Gastrocnemius medialis (tissue), 4 donors: ENCODE results near the gene OR13J1. TPM values are rescaled to one million over a fixed set of nuclear protein-coding genes. Genes with fewer than 3 reads are reported as not detected.
"Not testable (repeated sequence)": the region's sequence is repeated elsewhere in the genome, so short reads cannot be mapped to it uniquely, and the experiment has no call there.

ENCODE experiments used
- ATAC-seq, 2 donors: fragments of 150-250 bp; one replicate each; pipeline ENCODE4 v1.9.1; 2016
- DNase-seq, 2 donors: peaks; one replicate each; pipeline ENCODE4 v3.0.0-alpha.2; 2019
- H3K27ac ChIP-seq, 4 donors: fragments of 200-600 bp; sonication (generic); 1 replicate in 1 of 4; 2 replicates in 3 of 4; pipeline ENCODE4 v1.5.1; 2016 to 2018; ENCODE audit warnings: mild to moderate bottlenecking in 2 of 4, moderate library complexity in 1 of 4
- H3K27me3 ChIP-seq, 3 donors: fragments of 200-600 bp; sonication (generic) in 2 of 3; 1 replicate in 1 of 3; 2 replicates in 2 of 3; pipeline versions ENCODE4 v1.5.1 to v1.6.0; 2016 to 2019; ENCODE audit warnings: mild to moderate bottlenecking in 1 of 3, moderate library complexity in 1 of 3
- H3K36me3 ChIP-seq, 2 donors: fragments of 200-600 bp; sonication (generic) in 1 of 2; one replicate each; pipeline ENCODE4 v1.5.1; 2017 to 2018
- H3K4me1 ChIP-seq, 2 donors: fragments of 200-600 bp; sonication (generic) in 1 of 2; one replicate each; pipeline ENCODE4 v1.5.1; 2016 to 2017; ENCODE audit warnings: mild to moderate bottlenecking in 2 of 2
- H3K4me3 ChIP-seq, 4 donors: fragments of 200-600 bp; sonication (generic) in 3 of 4; 1 replicate in 1 of 4; 2 replicates in 3 of 4; pipeline ENCODE4 v1.5.1; 2016 to 2019; ENCODE audit warnings: mild to moderate bottlenecking in 2 of 4
- H3K9me3 ChIP-seq, 3 donors: fragments of 200-600 bp; sonication (generic) in 2 of 3; 1 replicate in 1 of 3; 2 replicates in 2 of 3; pipeline ENCODE4 v1.5.1; 2016 to 2019
- POLR2A ChIP-seq, 2 donors: fragments of 450-650 bp; IDR thresholded peaks; one replicate each; pipeline ENCODE4 v1.6.1; 2017; ENCODE audit warnings: antibody characterized with exemption in 2 of 2, mild to moderate bottlenecking in 2 of 2, moderate library complexity in 2 of 2
- in situ Hi-C, 4 donors: fragments of 200-750 bp; cut with MboI; loops; one replicate each; pipeline versions ENCODE4 v1.15.0 to v1.8.0; 2017; ENCODE audit warnings: low sequenced_read_pairs in 4 of 4
- intact Hi-C: fragments of 100-400 bp; cut with DNase I; formaldehyde crosslinking; loops from one replicate; pipeline ENCODE4 v1.15.1; 2023; ENCODE audit warnings: low total_unique reads
- total RNA-seq, 4 donors: library from RNA; depleted of rRNA; stranded (reverse); fragments of >200 nt; gene quantifications; one replicate each; pipeline versions ENCODE4 v1.1.0 to v1.2.3, GENCODE V29; 2016
- TF ChIP-seq, protein P1 (sequence below), 5 experiments: fragments of 450-650 bp in 3 of 5; fragments of 200-600 bp in 2 of 5; sonication (generic) in 2 of 5; IDR thresholded peaks in 4 of 5; conservative IDR thresholded peaks in 1 of 5; 1 replicate in 4 of 5; 2 replicates in 1 of 5; pipeline ENCODE4 v1.5.1; 2016 to 2019; ENCODE audit warnings: antibody characterized with exemption in 5 of 5, mild to moderate bottlenecking in 3 of 5, moderate library complexity in 3 of 5

The OR13J1 gene
- total RNA-seq, 4 donors from 2014 or later, result not detected

DNA sequence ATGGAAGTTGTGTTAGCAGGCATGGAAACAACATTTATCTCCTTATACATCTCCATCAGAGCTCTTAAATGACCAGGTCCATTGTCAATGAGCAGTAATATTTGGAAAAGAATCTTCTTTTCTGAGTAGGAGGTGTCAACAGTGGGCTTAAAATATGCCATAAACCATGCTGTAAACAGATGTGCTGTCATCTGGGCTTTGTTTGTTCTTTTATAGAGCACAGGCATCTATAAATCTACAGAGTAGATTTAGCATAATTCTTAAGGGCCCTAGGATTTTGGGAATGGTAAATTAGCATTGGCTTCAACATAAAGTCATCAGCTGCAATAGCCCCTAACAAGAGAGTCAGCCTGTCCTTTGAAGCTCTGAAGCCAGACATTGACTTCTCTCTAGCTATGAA is 28.1 kb upstream of the OR13J1 start:
- H3K4me1 ChIP-seq, result peaks cover 4 to 5% of the 10 kb centered on the region in 2 donors
- ATAC-seq (no peak), DNase-seq (no peak)
- H3K27me3 ChIP-seq, result no peaks in the 10 kb centered on the region
- H3K9me3 ChIP-seq, result no peaks in the 10 kb centered on the region
- intact Hi-C loops, result no loop called here
- H3K36me3 ChIP-seq, result no peaks in the 10 kb centered on the region
- in situ Hi-C loops, result no loop called here
- no peak for TF ChIP-seq POLR2A (IDR thresholded peaks at IDR 0.05)
- TF ChIP-seq, protein P1, sequence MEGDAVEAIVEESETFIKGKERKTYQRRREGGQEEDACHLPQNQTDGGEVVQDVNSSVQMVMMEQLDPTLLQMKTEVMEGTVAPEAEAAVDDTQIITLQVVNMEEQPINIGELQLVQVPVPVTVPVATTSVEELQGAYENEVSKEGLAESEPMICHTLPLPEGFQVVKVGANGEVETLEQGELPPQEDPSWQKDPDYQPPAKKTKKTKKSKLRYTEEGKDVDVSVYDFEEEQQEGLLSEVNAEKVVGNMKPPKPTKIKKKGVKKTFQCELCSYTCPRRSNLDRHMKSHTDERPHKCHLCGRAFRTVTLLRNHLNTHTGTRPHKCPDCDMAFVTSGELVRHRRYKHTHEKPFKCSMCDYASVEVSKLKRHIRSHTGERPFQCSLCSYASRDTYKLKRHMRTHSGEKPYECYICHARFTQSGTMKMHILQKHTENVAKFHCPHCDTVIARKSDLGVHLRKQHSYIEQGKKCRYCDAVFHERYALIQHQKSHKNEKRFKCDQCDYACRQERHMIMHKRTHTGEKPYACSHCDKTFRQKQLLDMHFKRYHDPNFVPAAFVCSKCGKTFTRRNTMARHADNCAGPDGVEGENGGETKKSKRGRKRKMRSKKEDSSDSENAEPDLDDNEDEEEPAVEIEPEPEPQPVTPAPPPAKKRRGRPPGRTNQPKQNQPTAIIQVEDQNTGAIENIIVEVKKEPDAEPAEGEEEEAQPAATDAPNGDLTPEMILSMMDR (IDR thresholded peaks at IDR 0.05 in 4 of 5, conservative IDR thresholded peaks at IDR 0.05 in 1 of 5), result no peak
- no peak overlapping the region for H3K4me3 ChIP-seq
- H3K27ac ChIP-seq, result no peak overlapping the region

DNA sequence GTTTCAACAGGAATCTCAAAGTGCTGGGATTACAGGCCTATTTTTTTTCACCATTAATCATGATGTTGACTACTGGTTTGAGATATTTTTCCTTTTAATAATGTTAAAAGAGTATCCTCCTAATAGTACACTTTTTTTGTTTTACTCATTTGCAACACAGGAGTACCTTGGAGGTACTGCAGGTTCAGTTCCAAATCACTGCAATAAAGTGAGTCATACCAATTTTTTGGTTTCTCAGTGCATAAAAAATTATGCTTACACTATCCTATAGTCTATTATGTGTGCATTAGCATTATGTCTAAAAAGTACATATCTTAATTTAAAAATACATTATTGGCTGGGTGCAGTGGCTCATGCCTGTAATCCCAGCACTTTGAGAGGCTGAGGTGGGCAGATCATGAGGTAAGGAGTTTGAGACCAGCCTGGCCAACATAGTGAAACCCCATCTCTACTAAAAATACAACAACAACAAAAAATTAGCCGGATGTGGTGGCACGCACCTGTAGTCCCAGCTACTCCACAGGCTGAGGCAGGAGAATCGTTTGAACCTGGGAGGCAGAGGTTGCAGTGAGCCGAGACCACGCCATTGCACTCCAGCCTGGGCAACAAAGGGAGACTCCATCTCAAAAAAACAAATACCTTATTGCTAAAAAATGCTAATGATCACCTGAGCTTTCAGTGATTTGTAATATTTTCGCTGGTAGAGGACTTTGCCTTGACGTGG is 27.3 kb upstream of the OR13J1 start:
- in situ Hi-C loops, ATAC-seq, H3K27ac ChIP-seq, H3K36me3 ChIP-seq, H3K4me3 ChIP-seq, H3K27me3 ChIP-seq, H3K4me1 ChIP-seq, intact Hi-C loops, H3K9me3 ChIP-seq, DNase-seq: not testable (repeated sequence)

- DNase-seq (no peak), ATAC-seq (no peak)
- TF ChIP-seq, protein P1 (IDR thresholded peaks at IDR 0.05 in 4 of 5, conservative IDR thresholded peaks at IDR 0.05 in 1 of 5), result no peak
- TF ChIP-seq POLR2A (IDR thresholded peaks at IDR 0.05), result no peak
- H3K36me3 ChIP-seq, result no peaks in the 10 kb centered on the region
- intact Hi-C loops (no loop called here), in situ Hi-C loops (no loop called here)
- H3K27ac ChIP-seq, result no peak overlapping the region
- H3K9me3 ChIP-seq, result no peaks in the 10 kb centered on the region
- H3K4me1 ChIP-seq, result no peaks in the 10 kb centered on the region
- no peak overlapping the region for H3K4me3 ChIP-seq
- peaks cover 0 to 3% (median 0%) of the 10 kb centered on the region in 3 donors for H3K27me3 ChIP-seq
Observed at GRCh38 chr9:35896570-35896969, 26.4 kb upstream of the OR13J1 start.

GRCh38 chr9:35892051-35892450 is 21.9 kb upstream of the OR13J1 start:
- in situ Hi-C loops, result no loop called here
- H3K27ac ChIP-seq, result no peak overlapping the region

DNA sequence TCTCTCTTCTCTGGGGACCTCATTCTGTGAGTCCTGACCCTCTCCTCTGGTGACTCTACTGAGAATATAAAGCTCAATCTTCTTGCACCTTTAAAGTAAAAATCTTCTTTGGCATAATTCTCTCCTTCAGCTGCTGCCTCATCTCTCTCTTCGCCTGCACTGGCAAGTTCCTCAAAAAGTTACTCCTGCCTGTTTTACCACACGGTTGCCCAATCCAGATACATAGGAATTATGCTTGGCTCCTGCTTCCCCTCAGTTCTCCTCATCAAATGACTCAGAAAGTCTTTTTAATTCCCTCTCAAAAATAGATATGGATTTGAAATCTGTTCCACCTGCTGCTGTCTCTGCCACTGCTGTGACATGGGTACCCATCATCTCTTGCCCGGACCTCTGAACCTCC is 21.4 kb upstream of the OR13J1 start:
- Histone ChIP-seq H3K4me1 (no peaks in the 10 kb centered on the region), H3K27me3 (peaks cover 0 to 3% (median 0%) of the 10 kb centered on the region in 3 donors), H3K27ac (no peak overlapping the region), H3K36me3 (no peaks in the 10 kb centered on the region), H3K4me3 (no peak overlapping the region), H3K9me3 (no peaks in the 10 kb centered on the region)
- no peak for ATAC-seq
- intact Hi-C loops, result no loop called here
- TF ChIP-seq POLR2A (IDR thresholded peaks at IDR 0.05), result no peak
- TF ChIP-seq, protein P1 (IDR thresholded peaks at IDR 0.05 in 4 of 5, conservative IDR thresholded peaks at IDR 0.05 in 1 of 5), result no peak
- in situ Hi-C loops, result no loop called here
- no peak for DNase-seq

More at GRCh38 chr9:35892051-35892450, 21.9 kb upstream of the OR13J1 start:
- intact Hi-C loops, result no loop called here
- Histone ChIP-seq H3K4me1 (no peaks in the 10 kb centered on the region), H3K27me3 (peaks cover 0 to 3% (median 0%) of the 10 kb centered on the region in 3 donors), H3K9me3 (no peaks in the 10 kb centered on the region), H3K36me3 (no peaks in the 10 kb centered on the region), H3K4me3 (no peak overlapping the region)
- no peak for TF ChIP-seq POLR2A (IDR thresholded peaks at IDR 0.05)
- TF ChIP-seq, protein P1 (IDR thresholded peaks at IDR 0.05 in 4 of 5, conservative IDR thresholded peaks at IDR 0.05 in 1 of 5), result no peak
- ATAC-seq (no peak), DNase-seq (no peak)

- H3K4me3 ChIP-seq, H3K36me3 ChIP-seq, H3K9me3 ChIP-seq, H3K27me3 ChIP-seq, ATAC-seq, H3K27ac ChIP-seq, DNase-seq, H3K4me1 ChIP-seq: not testable (repeated sequence)
- intact Hi-C loops (loop anchor here (5.0 kb wide), 1 partner anchor 58 kb away; the partner anchor contains the start of genes FAM221B and TMEM8B), in situ Hi-C loops (loop anchor here in 3 of 4 donors (5.0 kb wide), 2 partner anchors 93 to 98 kb away; partner anchors contain the start of gene NPR2 (in 1 of the 3))
Observed at GRCh38 chr9:35884908-35885307, 14.7 kb upstream of the OR13J1 start.
